CD4-positive, alpha-beta memory T cell (primary cell): ENCODE results near the gene UTP20. TPM values are rescaled to one million over a fixed set of nuclear protein-coding genes. Genes with fewer than 3 reads are reported as not detected.

Experiments used
- CTCF ChIA-PET: fragments of 350-600 bp; sonication (Branson Sonifier 250); formaldehyde crosslinking; loops from one replicate; lab custom pipeline; 2021; ENCODE audit warnings: inconsistent platforms; ENCODE audit not compliant: partially characterized antibody; lab: Charles Lee
- POLR2A ChIA-PET: fragments of 350-600 bp; sonication (Branson Sonifier 250); formaldehyde crosslinking; loops from one replicate; lab custom pipeline; 2021; ENCODE audit not compliant: partially characterized antibody; lab: Charles Lee
- DNase-seq, 5 donors: peaks; one replicate each; pipeline versions ENCODE4 v3.0.0 to v3.0.0-alpha.2; 2020 to 2022; ENCODE audit warnings: mixed read lengths in 1 of 5
- H3K27ac ChIP-seq: one replicate; pipeline ENCODE4 v1.7.0; 2013; ENCODE audit warnings: low read depth, low read length
- H3K27me3 ChIP-seq: 2 replicates; pipeline ENCODE4 v1.7.0; 2013; ENCODE audit warnings: mild to moderate bottlenecking, low read length, moderate library complexity; ENCODE audit not compliant: insufficient read depth
- H3K36me3 ChIP-seq: 2 replicates; pipeline ENCODE4 v1.7.0; 2013; ENCODE audit warnings: mild to moderate bottlenecking, low read length, moderate library complexity; ENCODE audit not compliant: insufficient read depth
- H3K4me1 ChIP-seq: 2 replicates; pipeline ENCODE4 v1.7.0; 2013; ENCODE audit warnings: mild to moderate bottlenecking, low read length, moderate library complexity; ENCODE audit not compliant: insufficient read depth
- H3K4me3 ChIP-seq, 2 donors: one replicate each; pipeline ENCODE4 v1.7.0; 2013; ENCODE audit warnings: low read length in 2 of 2, mild to moderate bottlenecking in 1 of 2
- H3K9me3 ChIP-seq, 2 donors: one replicate each; pipeline ENCODE4 v1.7.0; 2013; ENCODE audit warnings: low read length in 2 of 2, control low read depth in 1 of 2; ENCODE audit not compliant: control insufficient read depth in 1 of 2
- H3K27ac Mint-ChIP-seq, 7 donors: one replicate each; pipeline ENCODE4 v1.8.0; 2020 to 2021; ENCODE audit warnings: mixed read lengths in 7 of 7, mild to moderate bottlenecking in 6 of 7, inconsistent platforms in 3 of 7, moderate library complexity in 3 of 7
- H3K27me3 Mint-ChIP-seq, 2 donors: one replicate each; pipeline ENCODE4 v1.8.0; 2020 to 2021; ENCODE audit warnings: mixed read lengths in 2 of 2
- H3K36me3 Mint-ChIP-seq, 2 donors: one replicate each; pipeline ENCODE4 v1.8.0; 2020 to 2021; ENCODE audit warnings: mixed read lengths in 2 of 2, inconsistent platforms in 1 of 2, mild to moderate bottlenecking in 1 of 2
- H3K4me1 Mint-ChIP-seq, 4 donors: one replicate each; pipeline ENCODE4 v1.8.0; 2020 to 2021; ENCODE audit warnings: mixed read lengths in 4 of 4, mild to moderate bottlenecking in 1 of 4
- H3K4me3 Mint-ChIP-seq, 8 donors: one replicate each; pipeline ENCODE4 v1.8.0; 2020 to 2021; ENCODE audit warnings: mixed read lengths in 8 of 8, mild to moderate bottlenecking in 7 of 8, moderate library complexity in 6 of 8, inconsistent platforms in 3 of 8
- H3K9me3 Mint-ChIP-seq, 8 donors: one replicate each; pipeline ENCODE4 v1.8.0; 2020 to 2021; ENCODE audit warnings: mixed read lengths in 8 of 8, mild to moderate bottlenecking in 5 of 8, inconsistent platforms in 3 of 8, moderate library complexity in 1 of 8
- intact Hi-C: fragments of 100-400 bp; cut with micrococcal nuclease; formaldehyde crosslinking; loops from one replicate; pipeline ENCODE4 v1.15.1; 2023
- polyA plus RNA-seq, 2 donors: library from polyadenylated mRNA; unstranded; fragments of 300-500 nt; fragmentation: Illumina TruSeq; gene quantifications; one replicate each; pipeline ENCODE4 v1.2.3, GENCODE V29; 2021
- total RNA-seq, 2 experiments: library from RNA; stranded (reverse); gene quantifications; one replicate each; pipeline ENCODE4 v1.2.3, GENCODE V29; 2021

UTP20 gene
- total and polyA plus RNA-seq, 4 experiments from 2014 or later: 3.3 to 14.9 (median 10.6) TPM

DNA sequence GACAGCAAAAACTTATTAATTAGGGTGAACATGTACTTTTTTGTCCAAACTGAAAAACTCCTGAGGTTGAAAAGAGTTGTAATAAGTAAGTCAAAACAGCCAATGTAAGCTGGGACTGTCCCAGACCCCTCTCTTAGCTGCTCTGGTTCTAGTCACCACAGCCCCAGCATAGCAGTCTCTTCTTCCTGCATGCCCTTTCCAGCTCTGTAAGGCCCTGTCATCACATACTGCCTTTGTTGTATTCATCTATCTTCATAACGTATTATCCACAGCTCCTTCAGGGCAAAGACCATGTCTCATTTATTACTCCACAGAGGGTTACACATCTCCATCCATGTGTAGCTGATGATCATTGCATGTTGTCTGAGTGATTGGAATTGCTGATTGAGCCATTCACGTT is 56.5 kb downstream of the UTP20 start:
- Histone ChIP-seq H3K4me3 (no peak overlapping the region), H3K27me3 (no peaks in the 10 kb centered on the region), H3K4me1 (no peaks in the 10 kb centered on the region), H3K36me3 (peaks cover 17% of the 10 kb centered on the region), H3K27ac (no peak overlapping the region), H3K9me3 (no peaks in the 10 kb centered on the region)
- DNase-seq: no peak
- Mint-ChIP-seq H3K4me3 (no peak overlapping the region), H3K27me3 (no peaks in the 10 kb centered on the region), H3K36me3 (peaks cover 38 to 64% of the 10 kb centered on the region in 2 donors), H3K4me1 (no peaks in the 10 kb centered on the region), H3K9me3 (no peaks in the 10 kb centered on the region), H3K27ac (no peak overlapping the region)
- intact Hi-C loops: no loop called here
- CTCF ChIA-PET: interaction anchor here (0.8 kb wide), 1 partner anchor 13 kb away, joined by 5 read pairs; no protein-coding TSS in a partner anchor
- POLR2A ChIA-PET: no interaction called here

DNA sequence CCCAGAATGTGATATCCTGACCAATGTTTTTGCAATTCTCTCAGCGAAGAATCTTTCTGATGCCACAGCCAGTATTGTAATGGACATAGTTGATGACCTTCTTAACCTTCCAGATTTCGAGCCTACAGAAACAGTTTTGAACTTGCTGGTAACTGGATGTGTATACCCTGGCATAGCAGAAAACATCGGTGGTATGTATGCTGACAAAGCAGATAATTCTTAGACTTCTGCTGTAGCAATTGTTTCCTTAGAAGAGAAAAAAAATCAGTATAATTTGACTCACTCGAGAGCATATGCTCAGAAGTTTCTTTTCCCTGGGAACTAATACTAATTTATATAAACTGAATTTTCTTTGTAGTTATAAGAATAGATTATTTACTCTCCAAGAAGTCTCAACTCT is 58.2 kb downstream of the UTP20 start:
- Histone ChIP-seq H3K27ac (no peak overlapping the region), H3K9me3 (no peaks in the 10 kb centered on the region), H3K4me1 (no peaks in the 10 kb centered on the region), H3K36me3 (peaks cover 17% of the 10 kb centered on the region), H3K27me3 (no peaks in the 10 kb centered on the region), H3K4me3 (no peak overlapping the region)
- no peaks in the 10 kb centered on the region for H3K27me3 Mint-ChIP-seq
- no peak for DNase-seq
- ChIA-PET CTCF (interaction anchor here (1.0 kb wide), 1 partner anchor 14 kb away, joined by 3 read pairs; no protein-coding TSS in a partner anchor), POLR2A (no interaction called here)
- no peaks in the 10 kb centered on the region for H3K9me3 Mint-ChIP-seq
- H3K4me3 Mint-ChIP-seq: no peak overlapping the region
- H3K27ac Mint-ChIP-seq: peak overlapping the region in 1 of 7 donors; percentile 25
- H3K36me3 Mint-ChIP-seq: peaks cover 37 to 61% of the 10 kb centered on the region in 2 donors
- intact Hi-C loops: no loop called here
- no peaks in the 10 kb centered on the region for H3K4me1 Mint-ChIP-seq

- Mint-ChIP-seq H3K27ac (no peak overlapping the region), H3K36me3 (peaks cover 68 to 69% of the 10 kb centered on the region in 2 donors), H3K4me3 (no peak overlapping the region), H3K27me3 (no peaks in the 10 kb centered on the region), H3K4me1 (no peaks in the 10 kb centered on the region), H3K9me3 (peaks cover 0 to 2% (median 1%) of the 10 kb centered on the region in 8 donors)
- H3K36me3 ChIP-seq: peaks cover 32% of the 10 kb centered on the region
- ChIA-PET CTCF (no interaction called here), POLR2A (no interaction called here)
- no peaks in the 10 kb centered on the region for H3K27me3 ChIP-seq
- H3K4me1 ChIP-seq: no peaks in the 10 kb centered on the region
- H3K27ac ChIP-seq: no peak overlapping the region
- intact Hi-C loops: no loop called here
- DNase-seq: no peak
- H3K4me3 ChIP-seq: no peak overlapping the region
- H3K9me3 ChIP-seq: no peaks in the 10 kb centered on the region
Observed at GRCh38 chr12:101343893-101344292, 64.0 kb downstream of the UTP20 start.

DNA sequence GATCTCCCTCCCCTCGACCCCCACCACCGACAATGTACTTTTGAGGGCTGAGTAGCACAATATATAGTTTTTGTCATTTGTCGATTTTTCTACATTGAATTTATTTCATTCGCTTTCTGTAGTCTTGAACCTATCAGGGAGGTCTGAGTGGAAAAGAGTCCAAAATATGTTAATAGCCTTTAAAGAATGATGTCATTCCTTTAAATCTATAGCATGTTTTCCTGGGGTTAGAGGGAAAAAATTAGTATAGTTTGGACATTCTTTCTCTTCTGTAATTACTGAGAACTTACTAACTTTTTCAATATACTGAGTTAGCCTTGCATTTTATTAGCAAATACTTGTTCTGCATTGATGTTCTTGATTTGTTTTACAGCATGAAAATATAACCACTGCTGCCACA is 71.8 kb downstream of the UTP20 start:
- H3K36me3 Mint-ChIP-seq: peaks cover 63 to 67% of the 10 kb centered on the region in 2 donors
- no peak overlapping the region for H3K27ac ChIP-seq
- ChIA-PET CTCF (no interaction called here), POLR2A (no interaction called here)
- no peak overlapping the region for H3K27ac Mint-ChIP-seq
- no peaks in the 10 kb centered on the region for H3K27me3 Mint-ChIP-seq
- no peaks in the 10 kb centered on the region for H3K27me3 ChIP-seq
- H3K9me3 Mint-ChIP-seq: peaks cover 0 to 8% (median 4%) of the 10 kb centered on the region in 8 donors
- no peaks in the 10 kb centered on the region for H3K4me1 ChIP-seq
- H3K4me3 ChIP-seq: no peak overlapping the region
- no peaks in the 10 kb centered on the region for H3K9me3 ChIP-seq
- H3K4me1 Mint-ChIP-seq: no peaks in the 10 kb centered on the region
- H3K4me3 Mint-ChIP-seq: no peak overlapping the region
- H3K36me3 ChIP-seq: peaks cover 22% of the 10 kb centered on the region
- intact Hi-C loops: no loop called here
- DNase-seq: no peak

DNA sequence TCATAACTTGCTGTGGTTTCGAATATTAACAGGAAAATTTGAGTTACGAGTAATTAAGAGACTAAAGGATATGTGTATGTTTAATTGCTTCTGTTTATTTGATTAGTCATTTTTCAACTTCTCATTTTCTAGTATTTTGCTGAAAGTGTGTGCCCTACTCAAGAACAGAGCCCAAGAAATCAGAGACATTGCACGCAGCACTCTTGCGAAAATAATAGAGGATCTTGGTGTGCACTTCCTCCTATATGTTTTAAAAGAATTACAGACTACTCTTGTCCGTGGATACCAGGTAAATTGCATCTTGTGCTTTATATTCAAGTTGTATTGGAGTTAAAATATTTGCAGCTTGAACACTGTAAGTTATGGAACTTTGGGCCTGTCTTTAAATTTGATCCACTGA is 76.9 kb downstream of the UTP20 start:
- H3K27ac Mint-ChIP-seq: no peak overlapping the region
- no peaks in the 10 kb centered on the region for H3K4me1 ChIP-seq
- H3K4me3 Mint-ChIP-seq: no peak overlapping the region
- ChIA-PET POLR2A (no interaction called here), CTCF (no interaction called here)
- H3K9me3 Mint-ChIP-seq: no peaks in the 10 kb centered on the region
- H3K36me3 ChIP-seq: peaks cover 17% of the 10 kb centered on the region
- peaks cover 47 to 74% of the 10 kb centered on the region in 2 donors for H3K36me3 Mint-ChIP-seq
- no peaks in the 10 kb centered on the region for H3K9me3 ChIP-seq
- no peak overlapping the region for H3K27ac ChIP-seq
- H3K4me3 ChIP-seq: no peak overlapping the region
- H3K4me1 Mint-ChIP-seq: no peaks in the 10 kb centered on the region
- intact Hi-C loops: no loop called here
- DNase-seq: no peak
- no peaks in the 10 kb centered on the region for H3K27me3 Mint-ChIP-seq
- H3K27me3 ChIP-seq: no peaks in the 10 kb centered on the region

- CTCF ChIA-PET: interaction anchor here (1.0 kb wide), 2 partner anchors 37 to 39 kb away, joined by 3 read pairs; no protein-coding TSS in a partner anchor
- Mint-ChIP-seq H3K36me3 (peaks cover 44 to 77% of the 10 kb centered on the region in 2 donors), H3K27me3 (no peaks in the 10 kb centered on the region), H3K27ac (no peak overlapping the region), H3K4me1 (no peaks in the 10 kb centered on the region), H3K4me3 (no peak overlapping the region), H3K9me3 (no peaks in the 10 kb centered on the region)
- H3K27ac ChIP-seq: no peak overlapping the region
- no peaks in the 10 kb centered on the region for H3K4me1 ChIP-seq
- no peaks in the 10 kb centered on the region for H3K9me3 ChIP-seq
- POLR2A ChIA-PET: no interaction called here
- DNase-seq: no peak
- no peaks in the 10 kb centered on the region for H3K27me3 ChIP-seq
- H3K4me3 ChIP-seq: no peak overlapping the region
- peaks cover 20% of the 10 kb centered on the region for H3K36me3 ChIP-seq
- intact Hi-C loops: no loop called here
Observed at GRCh38 chr12:101361455-101361854, 81.5 kb downstream of the UTP20 start.

GRCh38 chr12:101368016-101368415 is 88.1 kb downstream of the UTP20 start:
- Histone ChIP-seq H3K9me3 (no peaks in the 10 kb centered on the region), H3K4me1 (no peaks in the 10 kb centered on the region), H3K27me3 (no peaks in the 10 kb centered on the region), H3K27ac (no peak overlapping the region), H3K36me3 (peaks cover 31% of the 10 kb centered on the region), H3K4me3 (no peak overlapping the region)
- H3K9me3 Mint-ChIP-seq: no peaks in the 10 kb centered on the region
- no peaks in the 10 kb centered on the region for H3K27me3 Mint-ChIP-seq
- H3K27ac Mint-ChIP-seq: no peak overlapping the region
- H3K4me1 Mint-ChIP-seq: no peaks in the 10 kb centered on the region
- DNase-seq: no peak
- no peak overlapping the region for H3K4me3 Mint-ChIP-seq
- CTCF ChIA-PET: no interaction called here
- POLR2A ChIA-PET: no interaction called here
- H3K36me3 Mint-ChIP-seq: peaks cover 52 to 86% of the 10 kb centered on the region in 2 donors
- intact Hi-C loops: no loop called here
